ENCODE results near the gene RGS6.

- no peak for TF ChIP-seq CTCF (IDR thresholded peaks at IDR 0.05)
- TF ChIP-seq POLR2A (IDR thresholded peaks at IDR 0.05), result no peak
Observed at GRCh38 chr14:72183631-72184030, 251.4 kb downstream of the RGS6 start.
